Hypothalamus (tissue), 51 donors: Measurements from ENCODE around the gene RFESD.

Source experiments
- DNase-seq, 51 donors: peaks; one replicate each; lab custom pipeline; 2025; lab: John Stamatoyannopoulos, UW

RFESD gene

DNA sequence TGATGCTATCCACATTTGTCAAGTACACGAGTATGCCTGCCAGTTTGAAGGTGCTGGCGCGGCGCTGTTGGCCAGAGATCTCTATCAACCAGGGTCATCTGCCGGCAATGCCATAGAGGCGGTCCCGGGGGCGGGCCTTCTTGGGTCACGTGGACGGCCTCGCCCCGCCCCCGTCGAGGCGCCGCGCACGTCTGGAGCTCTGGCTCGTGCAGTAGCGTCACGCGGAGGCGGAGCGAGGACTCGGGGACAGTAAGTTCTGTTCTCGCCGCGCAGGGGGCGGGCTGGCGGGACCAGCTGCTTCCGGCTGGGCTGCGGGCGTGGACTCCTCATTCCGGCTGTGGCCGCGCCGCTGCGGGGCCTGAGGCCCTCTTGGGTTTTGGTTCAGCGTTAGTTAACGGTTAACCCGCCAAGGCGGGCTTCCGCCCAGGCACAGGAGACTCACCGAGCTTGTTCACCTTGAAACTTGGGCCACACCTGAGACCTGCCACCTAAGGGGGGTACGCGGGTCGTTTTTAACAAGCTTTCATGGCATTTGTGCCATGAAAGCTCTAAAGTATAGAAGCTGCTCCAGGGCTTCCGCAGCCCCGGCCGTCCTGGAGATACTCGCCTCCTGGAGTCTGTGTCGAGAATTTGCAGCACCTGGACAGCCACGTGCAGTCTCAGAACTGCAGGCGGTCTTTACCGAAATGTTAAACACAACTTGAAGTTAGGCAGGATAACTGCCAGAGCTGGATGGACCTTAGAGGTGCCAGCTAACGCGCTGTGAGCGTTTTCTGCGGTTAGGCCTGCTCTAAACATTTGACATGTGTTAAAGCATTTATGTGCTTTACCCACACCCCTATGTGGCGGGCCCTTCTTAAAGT, at the start of gene RFESD:
RFESD (plus strand) TSS at position 209 of the 863 bp plus-strand sequence. CDS start 5,495 bp downstream, outside the sequence.
- DNase-seq: peak; percentile 59 to 98 (median 93)

DNA sequence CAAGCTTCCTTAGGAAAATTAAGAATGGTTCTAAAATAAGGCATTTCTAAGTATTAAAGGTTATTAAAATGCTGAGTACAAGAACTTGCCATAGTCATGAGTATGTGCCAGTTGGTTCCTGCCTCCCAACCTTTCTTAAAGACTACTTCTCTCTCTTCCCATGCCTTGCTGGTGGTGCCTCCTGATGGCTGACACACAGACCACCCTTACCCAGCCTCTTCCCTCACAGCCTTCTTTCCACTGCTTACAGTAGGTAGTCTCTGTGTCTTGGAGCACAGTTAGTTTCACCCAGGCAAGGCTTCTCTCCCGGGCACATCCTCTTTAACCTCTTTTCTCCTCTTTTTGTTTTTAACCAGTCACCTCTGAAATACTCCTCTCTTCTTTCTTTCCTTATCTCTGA, 47.3 kb upstream of the RFESD start:
- no peak for DNase-seq

DNA sequence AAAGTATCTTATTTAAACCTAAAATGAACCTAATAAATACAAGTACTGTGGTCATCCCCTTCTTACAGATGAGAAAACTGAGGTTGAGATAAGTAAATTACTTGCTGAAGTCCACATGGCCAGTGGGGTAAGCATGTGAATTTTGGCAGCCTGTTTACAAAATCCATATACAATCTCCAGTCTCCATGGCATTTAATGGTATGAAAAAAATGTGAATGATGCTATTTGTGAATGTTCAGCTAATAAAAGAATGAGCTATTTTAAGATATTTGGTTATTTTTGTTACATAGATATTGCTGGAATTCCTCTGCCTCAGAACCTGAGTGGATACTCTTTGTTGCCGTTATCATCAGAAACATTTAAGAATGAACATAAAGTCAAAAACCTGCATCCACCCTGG, 46.0 kb upstream of the RFESD start:
- no peak for DNase-seq

DNA sequence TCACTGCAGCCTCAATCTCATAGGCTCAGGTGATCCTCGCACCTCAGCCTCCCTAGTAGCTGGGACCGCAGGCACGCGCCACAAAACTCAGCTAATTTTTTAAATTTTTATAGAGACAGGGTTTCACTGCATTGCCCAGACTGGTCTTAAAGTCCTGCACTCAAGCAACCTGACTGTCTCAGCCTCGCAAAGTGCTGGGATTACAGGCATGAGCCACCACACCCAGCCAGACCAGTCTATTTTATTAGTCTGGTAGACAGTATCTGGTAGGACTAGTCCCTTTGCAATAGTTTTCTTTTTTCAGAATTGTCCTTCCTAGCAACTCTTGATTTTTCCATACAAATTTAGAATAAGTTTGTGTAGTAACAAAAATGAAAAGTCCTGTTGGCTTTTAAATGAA, 40.8 kb upstream of the RFESD start:
- DNase-seq: no peak

DNA sequence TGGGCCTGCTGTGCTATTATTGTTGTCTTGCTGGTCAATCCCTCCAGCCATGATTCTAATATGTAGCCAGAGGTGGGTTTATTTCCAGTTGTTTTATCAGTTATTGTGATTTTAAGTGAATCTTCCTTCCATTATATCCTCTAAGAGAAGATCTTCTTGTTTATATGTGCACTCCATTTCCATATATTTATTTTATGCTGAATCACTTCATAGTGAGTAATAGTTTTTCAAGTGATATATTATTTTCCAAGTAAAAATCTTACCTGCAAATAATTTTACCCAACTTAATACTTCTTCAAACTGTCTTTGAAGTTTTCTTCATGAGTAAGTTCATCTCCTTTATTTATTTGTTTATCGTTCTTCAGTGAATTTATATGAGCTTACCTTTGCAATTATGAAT, 40.2 kb upstream of the RFESD start:
- no peak for DNase-seq

DNA sequence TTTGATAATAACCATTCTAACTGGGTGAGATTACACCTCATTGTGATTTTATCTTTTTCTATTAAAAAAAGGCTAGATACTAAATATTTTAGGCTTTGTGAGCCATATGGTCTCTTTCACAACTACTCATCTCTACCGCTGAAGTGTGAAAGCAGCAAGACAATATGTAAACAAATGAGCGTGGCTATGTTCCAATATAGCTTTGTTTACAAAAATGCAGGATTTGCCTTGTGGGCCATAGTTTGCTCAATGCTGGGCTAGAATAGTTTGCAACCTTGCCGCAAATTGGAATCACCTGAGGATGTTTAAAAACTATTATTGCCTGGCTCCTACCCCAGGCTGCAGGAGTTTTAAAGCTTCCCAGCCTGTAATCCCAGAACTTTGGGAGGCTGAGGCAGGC, 36.9 kb upstream of the RFESD start:
- DNase-seq: no peak

DNA sequence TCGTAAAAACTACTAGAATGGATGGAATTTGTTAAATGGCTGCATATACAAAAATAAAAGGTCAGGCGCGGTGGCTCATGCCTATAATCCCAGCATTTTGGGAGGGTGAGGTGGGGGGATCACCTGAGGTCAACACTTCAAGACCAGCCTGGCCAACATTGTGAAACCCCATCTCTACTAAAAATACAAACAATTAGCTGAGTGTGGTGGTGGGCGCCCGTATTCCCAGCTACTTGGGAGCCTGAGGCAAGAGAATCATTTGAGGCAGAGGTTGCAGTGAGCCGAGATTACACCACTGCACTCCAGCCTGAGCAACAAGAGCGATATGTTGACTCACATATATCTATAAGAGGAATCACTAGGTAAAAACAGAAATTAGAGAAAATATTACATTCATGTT, 36.0 kb upstream of the RFESD start:
- DNase-seq: no peak

DNA sequence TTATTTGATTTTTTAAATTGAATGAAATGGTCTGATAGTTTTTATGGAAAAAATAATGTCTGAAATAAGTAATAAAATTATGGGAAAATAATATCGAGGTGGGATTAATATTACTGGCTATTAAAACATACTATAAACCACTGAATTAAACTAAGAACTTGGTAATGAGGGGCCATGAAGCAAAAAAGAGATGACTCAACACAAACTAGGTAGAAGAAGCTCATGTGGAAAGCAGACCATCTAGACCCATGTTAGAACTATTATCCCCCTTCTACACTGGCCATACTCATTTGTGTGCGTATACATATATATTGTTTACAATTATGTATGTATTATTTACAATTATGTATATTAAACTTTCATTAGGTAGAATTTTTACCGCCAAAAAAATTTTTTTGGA, 35.2 kb upstream of the RFESD start:
- DNase-seq: no peak

DNA sequence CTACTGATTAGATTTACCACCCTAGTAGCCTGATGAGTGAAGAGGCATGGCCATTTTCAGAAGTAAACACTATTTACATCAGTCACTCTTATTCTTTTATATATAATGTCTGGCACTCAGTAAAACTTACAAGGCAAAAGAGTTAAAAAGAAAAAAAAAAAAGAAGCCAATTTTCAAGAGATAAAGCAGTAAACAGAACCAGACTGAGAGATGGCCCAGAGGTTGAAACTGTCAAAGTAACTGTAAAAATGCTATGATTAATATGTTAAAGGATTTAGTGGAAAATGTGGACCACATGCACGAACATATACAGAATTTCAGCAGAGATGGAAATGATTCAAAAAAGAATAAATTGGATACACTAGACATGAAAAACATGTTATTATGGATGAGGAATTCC, 33.1 kb upstream of the RFESD start:
- no peak for DNase-seq

DNA sequence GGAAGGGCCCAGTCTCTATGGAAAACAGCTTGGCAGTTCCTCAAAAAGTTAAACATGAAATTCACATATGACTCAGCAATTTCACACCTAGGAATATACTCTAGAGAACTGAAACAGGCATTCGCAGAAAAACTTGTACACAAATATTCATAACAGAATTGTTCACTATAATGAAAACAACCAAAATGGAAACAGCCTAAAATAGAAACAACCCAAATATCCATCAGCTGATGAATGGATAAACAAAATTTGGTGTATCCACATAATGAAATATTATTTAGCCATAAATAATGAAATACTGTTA, 31.5 kb upstream of the RFESD start:
- no peak for DNase-seq

DNA sequence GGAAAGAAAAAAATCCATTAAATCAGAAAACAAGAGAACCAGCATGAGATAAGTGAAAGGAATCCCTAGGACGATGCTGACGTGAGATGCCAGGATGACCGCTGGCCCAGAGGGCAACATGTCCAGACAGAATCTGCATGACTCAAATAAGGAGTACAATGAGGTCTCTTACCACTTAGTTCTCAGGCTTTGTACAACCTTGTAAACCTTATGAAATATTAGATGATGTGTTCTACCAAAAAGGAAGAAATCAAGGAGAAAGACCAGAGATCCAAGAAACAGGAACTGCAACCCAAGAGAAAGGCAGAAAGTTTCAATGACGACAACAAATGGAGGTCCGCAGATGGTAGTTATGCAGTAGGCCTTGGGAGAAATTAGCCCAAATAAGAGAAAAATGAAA, 29.5 kb upstream of the RFESD start:
- no peak for DNase-seq

DNA sequence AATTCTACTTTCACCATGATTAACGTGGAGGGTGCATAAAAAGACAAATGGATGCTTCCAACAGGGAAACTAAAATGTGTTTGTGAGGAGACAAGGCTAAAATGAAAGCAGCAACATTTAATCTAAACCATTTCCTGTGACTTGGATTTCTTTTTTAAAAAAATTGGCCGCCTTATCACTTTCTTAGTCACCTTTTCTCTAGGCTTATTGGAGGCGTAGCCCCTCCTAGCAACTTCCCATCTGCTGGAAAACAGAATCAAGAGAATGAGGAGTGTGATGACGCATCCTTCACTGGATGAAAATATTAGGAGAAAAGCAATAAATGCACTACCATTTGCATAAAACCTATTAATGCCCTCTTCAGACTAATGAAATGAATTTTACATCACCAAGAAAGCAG, 27.5 kb upstream of the RFESD start:
- no peak for DNase-seq

DNA sequence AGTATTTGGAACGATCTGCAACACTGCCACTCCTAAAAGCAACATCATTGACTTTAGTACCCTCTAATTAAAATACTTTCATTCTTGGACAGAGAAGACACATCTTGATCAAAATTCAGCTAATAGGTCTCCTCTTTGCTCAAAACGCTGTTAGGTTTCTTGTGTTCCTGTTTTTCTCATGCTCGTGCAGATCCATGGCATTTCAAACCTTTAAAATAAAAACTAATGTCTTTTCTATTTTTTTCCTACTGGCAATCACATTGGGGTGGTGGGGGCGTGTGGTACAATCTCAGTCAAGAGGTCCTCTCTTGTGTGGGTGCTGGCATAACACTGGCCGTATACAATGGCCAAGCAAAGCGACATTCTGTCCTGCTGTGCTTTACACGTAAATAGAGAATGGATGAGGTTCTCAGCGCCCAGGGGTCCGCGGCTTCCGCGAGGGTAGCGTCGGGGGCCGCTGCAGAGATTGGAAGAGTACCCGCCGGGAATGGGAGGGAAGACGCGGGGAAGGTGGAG, 27.0 kb upstream of the RFESD start:
- peak in 1 of 51 donors; percentile 7 for DNase-seq

DNA sequence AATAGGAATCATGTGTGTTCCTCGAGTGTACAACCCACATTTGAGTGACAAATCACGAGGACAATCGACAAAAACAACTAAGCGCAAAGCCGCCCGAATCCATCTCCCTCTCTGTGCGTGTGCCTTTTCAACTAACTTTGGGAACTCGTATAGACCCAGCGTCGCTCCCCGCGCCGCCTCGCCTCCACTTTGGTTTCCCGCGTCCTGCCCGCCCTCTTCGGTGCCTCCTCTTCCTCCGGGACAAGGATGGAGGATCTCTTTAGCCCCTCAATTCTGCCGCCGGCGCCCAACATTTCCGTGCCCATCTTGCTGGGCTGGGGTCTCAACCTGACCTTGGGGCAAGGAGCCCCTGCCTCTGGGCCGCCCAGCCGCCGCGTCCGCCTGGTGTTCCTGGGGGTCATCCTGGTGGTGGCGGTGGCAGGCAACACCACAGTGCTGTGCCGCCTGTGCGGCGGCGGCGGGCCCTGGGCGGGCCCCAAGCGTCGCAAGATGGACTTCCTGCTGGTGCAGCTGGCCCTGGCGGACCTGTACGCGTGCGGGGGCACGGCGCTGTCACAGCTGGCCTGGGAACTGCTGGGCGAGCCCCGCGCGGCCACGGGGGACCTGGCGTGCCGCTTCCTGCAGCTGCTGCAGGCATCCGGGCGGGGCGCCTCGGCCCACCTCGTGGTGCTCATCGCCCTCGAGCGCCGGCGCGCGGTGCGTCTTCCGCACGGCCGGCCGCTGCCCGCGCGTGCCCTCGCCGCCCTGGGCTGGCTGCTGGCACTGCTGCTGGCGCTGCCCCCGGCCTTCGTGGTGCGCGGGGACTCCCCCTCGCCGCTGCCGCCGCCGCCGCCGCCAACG, 26.3 kb upstream of the RFESD start, which contains the start of gene GPR150:
GPR150 (plus strand) TSS at position 58 of the 840 bp plus-strand sequence; CDS start at position 247, 189 bp downstream.
- peak in 13 of 51 donors; percentile 5 to 44 (median 29) for DNase-seq

DNA sequence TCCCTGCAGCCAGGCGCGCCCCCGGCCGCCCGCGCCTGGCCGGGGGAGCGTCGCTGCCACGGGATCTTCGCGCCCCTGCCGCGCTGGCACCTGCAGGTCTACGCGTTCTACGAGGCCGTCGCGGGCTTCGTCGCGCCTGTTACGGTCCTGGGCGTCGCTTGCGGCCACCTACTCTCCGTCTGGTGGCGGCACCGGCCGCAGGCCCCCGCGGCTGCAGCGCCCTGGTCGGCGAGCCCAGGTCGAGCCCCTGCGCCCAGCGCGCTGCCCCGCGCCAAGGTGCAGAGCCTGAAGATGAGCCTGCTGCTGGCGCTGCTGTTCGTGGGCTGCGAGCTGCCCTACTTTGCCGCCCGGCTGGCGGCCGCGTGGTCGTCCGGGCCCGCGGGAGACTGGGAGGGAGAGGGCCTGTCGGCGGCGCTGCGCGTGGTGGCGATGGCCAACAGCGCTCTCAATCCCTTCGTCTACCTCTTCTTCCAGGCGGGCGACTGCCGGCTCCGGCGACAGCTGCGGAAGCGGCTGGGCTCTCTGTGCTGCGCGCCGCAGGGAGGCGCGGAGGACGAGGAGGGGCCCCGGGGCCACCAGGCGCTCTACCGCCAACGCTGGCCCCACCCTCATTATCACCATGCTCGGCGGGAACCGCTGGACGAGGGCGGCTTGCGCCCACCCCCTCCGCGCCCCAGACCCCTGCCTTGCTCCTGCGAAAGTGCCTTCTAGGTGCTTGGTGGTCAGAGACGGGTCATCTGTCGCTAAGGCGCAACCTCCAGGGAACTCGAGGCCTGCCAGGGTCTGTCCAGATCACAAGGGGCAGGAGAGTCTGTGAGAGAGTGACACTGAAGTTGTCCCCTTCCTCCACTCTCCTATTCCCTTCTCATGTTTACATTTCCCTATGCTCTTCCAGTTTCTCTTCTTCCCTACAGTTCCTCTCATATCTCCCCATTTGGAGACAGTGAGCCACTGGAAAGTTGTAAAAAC, 25.4 kb upstream of the RFESD start:
- peak in 9 of 51 donors; percentile 10 to 43 (median 27) for DNase-seq

DNA sequence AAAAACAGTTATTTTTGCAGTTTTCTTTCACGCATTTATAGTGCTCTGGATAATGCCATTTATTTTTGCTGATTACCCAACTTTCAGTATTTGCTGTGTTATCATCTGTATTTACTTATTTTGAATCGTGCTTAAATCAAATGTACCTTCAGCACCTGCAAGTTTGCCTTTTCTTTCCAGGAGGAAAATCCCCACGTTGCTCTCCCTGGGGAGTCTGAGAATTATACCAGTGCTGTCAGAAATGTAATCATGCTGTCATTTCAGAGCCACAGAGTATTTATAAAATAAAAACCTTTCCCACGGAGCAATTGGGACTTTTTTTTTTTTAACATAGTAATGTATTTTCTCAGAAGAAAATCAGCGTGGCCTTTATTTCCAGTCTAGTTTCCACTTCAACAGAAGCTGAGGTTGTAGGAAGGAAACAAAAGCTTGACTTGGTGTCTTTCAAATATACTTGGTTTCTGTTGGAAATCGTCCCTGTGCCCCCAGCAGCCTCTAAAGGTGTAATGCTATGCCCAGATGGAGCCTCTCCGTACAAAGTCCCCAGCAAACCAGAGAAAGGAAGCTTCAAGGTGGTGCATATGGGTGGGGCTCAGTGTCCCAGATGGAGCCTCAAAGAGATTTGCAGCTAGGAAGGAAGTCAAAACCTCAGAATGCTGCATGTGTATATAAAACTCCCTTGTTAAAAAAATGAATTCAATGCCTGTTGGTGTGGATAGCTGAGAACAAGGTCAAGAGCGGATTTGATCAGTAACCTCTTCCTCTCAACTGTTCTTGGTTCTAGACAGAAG, 24.5 kb upstream of the RFESD start:
- DNase-seq: no peak

DNA sequence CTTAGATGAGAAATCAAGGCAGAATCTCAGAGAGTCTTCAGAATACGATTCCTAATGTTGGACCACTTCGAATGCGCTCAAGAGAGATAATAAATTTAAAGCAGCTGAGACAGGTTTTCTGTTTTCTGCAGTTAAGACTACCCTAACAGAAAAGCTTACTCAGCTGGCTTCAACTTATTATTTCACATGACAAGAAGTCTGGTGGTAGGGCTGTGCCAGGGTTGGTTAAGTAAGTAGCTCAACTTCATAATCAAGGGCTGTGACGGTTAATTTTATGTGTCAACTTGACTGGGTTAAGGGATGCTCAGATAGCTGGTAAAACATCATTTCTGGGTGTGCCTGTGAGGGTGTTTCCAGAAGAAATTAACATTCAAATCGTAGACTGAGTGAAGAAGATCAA, 22.9 kb upstream of the RFESD start:
- DNase-seq: no peak

DNA sequence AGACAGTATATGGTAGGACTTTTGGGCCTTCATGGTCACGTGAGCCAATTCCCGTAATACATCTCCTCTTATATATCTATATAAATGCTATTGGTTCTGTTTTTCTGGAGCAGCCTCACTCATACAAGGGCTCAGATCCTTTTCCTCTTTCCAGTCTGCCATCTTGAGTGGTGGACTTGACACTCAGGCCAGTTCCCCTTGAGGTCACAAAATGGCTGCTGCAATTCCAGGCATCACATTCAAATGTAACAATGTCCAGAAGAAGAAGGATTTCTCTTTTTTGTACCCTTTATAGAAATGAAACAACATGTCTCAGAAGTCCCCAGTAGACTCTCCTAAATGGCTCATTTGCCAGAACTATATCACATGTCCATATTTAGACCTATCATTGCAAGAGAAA, 22.2 kb upstream of the RFESD start:
- no peak for DNase-seq

DNA sequence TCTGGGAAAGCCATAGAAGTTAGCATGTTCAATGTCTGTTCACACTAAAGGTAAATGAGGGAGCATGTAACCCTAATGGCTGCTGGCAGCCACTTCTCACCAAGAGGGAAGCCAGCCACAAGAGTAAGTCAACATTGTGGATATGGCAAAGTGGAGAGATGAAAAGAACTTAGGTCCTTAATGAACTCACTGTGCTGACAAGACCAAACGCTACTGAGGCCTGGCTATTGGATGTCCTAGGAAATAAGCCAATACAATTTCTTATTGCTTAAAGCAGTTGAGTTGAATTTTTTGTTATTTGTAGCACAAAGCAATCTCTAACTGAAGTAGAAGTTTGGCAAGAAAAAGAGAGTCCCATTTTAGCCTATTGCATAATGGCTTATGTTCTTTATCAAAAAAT, 19.9 kb upstream of the RFESD start:
- no peak for DNase-seq
